ENCODE data around the gene CR1L. TPM values are rescaled to one million over a fixed set of nuclear protein-coding genes. Genes with fewer than 3 reads are reported as not detected.

The CR1L gene
- total and polyA plus RNA-seq, 9 of the 15 experiments (the other 6 are each of a cell fraction or from before 2014, with no cell fraction given) = 10.1 to 74.8 (median 34.3) TPM

DNA sequence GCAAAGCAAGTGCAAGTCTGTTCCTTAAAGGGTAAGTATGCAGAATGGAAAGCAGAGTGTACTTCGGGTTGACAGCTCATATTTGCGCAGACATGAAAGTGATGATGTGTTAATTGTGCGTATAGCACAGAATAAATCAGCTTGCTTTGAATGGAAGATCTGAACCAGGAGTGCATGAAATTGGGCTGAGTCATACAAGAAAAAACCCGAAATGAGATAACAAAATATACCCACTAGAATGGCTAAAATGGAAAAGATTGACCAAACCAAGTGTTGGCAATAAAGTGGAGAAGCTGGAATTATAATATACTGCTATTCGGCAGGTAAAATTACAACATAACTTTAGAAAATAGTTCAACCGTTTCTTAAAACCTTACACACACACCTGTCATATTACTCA is 28.5 kb downstream of the CR1L start:
- BruUV-seq (replicated peaks) = no TSS peak
- CTCF ChIA-PET (ENCODE audit: low intra/inter-chr PET ratio) = interaction anchor here (1.7 kb wide), 1 partner anchor 94 kb away, joined by 6 read pairs; no protein-coding TSS in a partner anchor
- peak; percentile 33; the same call in 2 of the 3 replicates for ATAC-seq
- H3K9me1 ChIP-seq (ENCODE audit: control insufficient read depth, insufficient read depth, low read length) = no peaks in the 10 kb centered on the region
- H3K9ac ChIP-seq (ENCODE audit: insufficient read depth in 1 of 2, low read depth in 2 of 2, low read length in 2 of 2) = no peak overlapping the region
- H4K20me1 ChIP-seq (replicated peaks; ENCODE audit: control insufficient read depth, insufficient read depth, low read length) = peaks cover 5% of the 10 kb centered on the region; the same call in 1 of the 2 replicates
- intact Hi-C loops (cut with micrococcal nuclease) (loop anchor here (2.0 kb wide), 1 partner anchor 23 kb away; no protein-coding TSS in a partner anchor), in situ Hi-C loops (cut with MboI) (loop anchor here (5.0 kb wide), 2 partner anchors 51 to 91 kb away; no protein-coding TSS in a partner anchor)
- 53% methylated on average over 6 of the region's 6 CpGs for WGBS (ENCODE audit: insufficient coverage, low coverage, missing lambda C conversion rate)
- no peak overlapping the region for H3K27ac ChIP-seq (ENCODE audit: extremely low read depth, low read depth, low read length)
- no peak overlapping the region for H3K4me2 ChIP-seq (ENCODE audit: insufficient read depth, low read length)
- peaks cover 11 to 32% of the 10 kb centered on the region in 2 experiments; a peak in 4 of 5 replicates for H3K4me1 ChIP-seq (replicated peaks in 1 of 2; ENCODE audit: control insufficient read depth in 2 of 2, insufficient read depth in 2 of 2, low read length in 2 of 2)
- H3K4me3 ChIP-seq = no peak overlapping the region
- POLR2A ChIA-PET = interaction anchor here (0.6 to 1.1 kb wide), 4 partner anchors 14 to 132 kb away, joined by 3 to 5 read pairs (median 4); no protein-coding TSS in a partner anchor
- FAIRE-seq = no peak
- DNase-seq (ENCODE audit: extremely low read depth in 1 of 4, low spot score in 3 of 4) = peak in 1 of 4 experiments; percentile 41
- H3K9me3 ChIP-seq (replicated peaks; ENCODE audit: control insufficient read depth, insufficient read depth, low read depth, low read length) = no peaks in the 10 kb centered on the region; the same call in 1 of the 2 replicates
- no peak overlapping the region for H2AFZ ChIP-seq (ENCODE audit: low read depth, low read length)
- H3K27me3 ChIP-seq (ENCODE audit: control insufficient read depth in 2 of 2, insufficient read depth in 2 of 2, low read length in 2 of 2) = no peaks in the 10 kb centered on the region
- peaks cover 6% of the 10 kb centered on the region for H3K36me3 ChIP-seq (ENCODE audit: control insufficient read depth, insufficient read depth, low read length)
- H3K79me2 ChIP-seq (ENCODE audit: control insufficient read depth, insufficient read depth, low read length) = peaks cover 69% of the 10 kb centered on the region
- TF ChIP-seq C11orf30 (IDR thresholded peaks at IDR 0.05; ENCODE audit: low read depth) = peak; percentile 87
- no peak for TF ChIP-seq KAT2B (IDR thresholded peaks at IDR 0.05; ENCODE audit: low read depth, low read length)
- TF ChIP-seq ZNF384 (IDR thresholded peaks at IDR 0.05; ENCODE audit: low read depth, low read length) = peak; percentile 57; the same call in 1 of the 2 replicates
- TF ChIP-seq BRD4 (IDR thresholded peaks at IDR 0.05) = no peak
- TF ChIP-seq ZNF165 (CRISPR knock-in tag; IDR thresholded peaks at IDR 0.05; ENCODE audit: borderline replicate concordance) = no peak
- TF ChIP-seq JUN (IDR thresholded peaks at IDR 0.05; ENCODE audit: borderline replicate concordance, low read depth, low read length) = no peak
- TF ChIP-seq JUN (CRISPR knock-in tag; IDR thresholded peaks at IDR 0.05; ENCODE audit: borderline replicate concordance) = no peak
- TF ChIP-seq RBM39 (optimal IDR thresholded peaks at IDR 0.05; ENCODE audit: low read depth, low read length) = no peak
- peak; percentile 48; the same call in 1 of the 2 replicates for TF ChIP-seq SMARCA4 (IDR thresholded peaks at IDR 0.05)
- TF ChIP-seq, protein P1, sequence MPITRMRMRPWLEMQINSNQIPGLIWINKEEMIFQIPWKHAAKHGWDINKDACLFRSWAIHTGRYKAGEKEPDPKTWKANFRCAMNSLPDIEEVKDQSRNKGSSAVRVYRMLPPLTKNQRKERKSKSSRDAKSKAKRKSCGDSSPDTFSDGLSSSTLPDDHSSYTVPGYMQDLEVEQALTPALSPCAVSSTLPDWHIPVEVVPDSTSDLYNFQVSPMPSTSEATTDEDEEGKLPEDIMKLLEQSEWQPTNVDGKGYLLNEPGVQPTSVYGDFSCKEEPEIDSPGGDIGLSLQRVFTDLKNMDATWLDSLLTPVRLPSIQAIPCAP (CRISPR knock-in tag; IDR thresholded peaks at IDR 0.05; ENCODE audit: borderline replicate concordance) = no peak
- TF ChIP-seq EP400 (IDR thresholded peaks at IDR 0.05) = no peak
- no peak for TF ChIP-seq BDP1 (IDR thresholded peaks at IDR 0.05; ENCODE audit: insufficient read depth, insufficient read length)
- TF ChIP-seq ZNF75A (CRISPR knock-in tag; IDR thresholded peaks at IDR 0.05) = no peak
- TF ChIP-seq, protein P2, sequence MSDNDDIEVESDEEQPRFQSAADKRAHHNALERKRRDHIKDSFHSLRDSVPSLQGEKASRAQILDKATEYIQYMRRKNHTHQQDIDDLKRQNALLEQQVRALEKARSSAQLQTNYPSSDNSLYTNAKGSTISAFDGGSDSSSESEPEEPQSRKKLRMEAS (CRISPR knock-in tag; IDR thresholded peaks at IDR 0.05) = no peak
- TF ChIP-seq ZNF316 (IDR thresholded peaks at IDR 0.05) = peak; percentile 94
- no peak for TF ChIP-seq SAFB2 (IDR thresholded peaks at IDR 0.05; ENCODE audit: borderline replicate concordance, low read depth, low read length, severe bottlenecking)
- TF ChIP-seq BACH1 (tag; IDR thresholded peaks at IDR 0.05) = peak; percentile 57
- TF ChIP-seq TRIM24 (IDR thresholded peaks at IDR 0.05) = peak in 1 of 2 experiments; percentile 51; a peak in 1 of 4 replicates
- TF ChIP-seq, protein P3, sequence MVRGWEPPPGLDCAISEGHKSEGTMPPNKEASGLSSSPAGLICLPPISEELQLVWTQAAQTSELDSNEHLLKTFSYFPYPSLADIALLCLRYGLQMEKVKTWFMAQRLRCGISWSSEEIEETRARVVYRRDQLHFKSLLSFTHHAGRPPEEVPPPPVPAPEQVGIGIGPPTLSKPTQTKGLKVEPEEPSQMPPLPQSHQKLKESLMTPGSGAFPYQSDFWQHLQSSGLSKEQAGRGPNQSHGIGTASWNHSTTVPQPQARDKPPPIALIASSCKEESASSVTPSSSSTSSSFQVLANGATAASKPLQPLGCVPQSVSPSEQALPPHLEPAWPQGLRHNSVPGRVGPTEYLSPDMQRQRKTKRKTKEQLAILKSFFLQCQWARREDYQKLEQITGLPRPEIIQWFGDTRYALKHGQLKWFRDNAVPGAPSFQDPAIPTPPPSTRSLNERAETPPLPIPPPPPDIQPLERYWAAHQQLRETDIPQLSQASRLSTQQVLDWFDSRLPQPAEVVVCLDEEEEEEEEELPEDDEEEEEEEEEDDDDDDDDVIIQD (CRISPR knock-in tag; IDR thresholded peaks at IDR 0.05) = no peak
- peak; percentile 44; the same call in 1 of the 2 replicates for TF ChIP-seq JUND (IDR thresholded peaks at IDR 0.05; ENCODE audit: borderline replicate concordance, low read depth, low read length)
- no peak for TF ChIP-seq JUND (tag; IDR thresholded peaks at IDR 0.05; ENCODE audit: borderline replicate concordance, low read depth, low read length)
- TF ChIP-seq FOXA1 (IDR thresholded peaks at IDR 0.05; ENCODE audit: borderline replicate concordance) = no peak

All from K562 (cell line).